ENCODE data around the gene MT1X. TPM values are rescaled to one million over a fixed set of nuclear protein-coding genes. Genes with fewer than 3 reads are reported as not detected.

MT1X gene
- total and polyA plus RNA-seq, 2 of the 13 experiments (the other 11 are each of a cell fraction or from before 2014, with no cell fraction given) = 19.7 to 288 TPM

GRCh38 chr16:56697456-56698155 is 15.3 kb downstream of the MT1X start:
- CTCF ChIA-PET (ENCODE audit: low intra/inter-chr PET ratio, low total read pairs) = no interaction called here

GRCh38 chr16:56700195-56700594 is 17.9 kb downstream of the MT1X start:
- intact Hi-C loops (cut with micrococcal nuclease; ENCODE audit: unreplicated experiment) (loop anchor here (5.0 kb wide), 1 partner anchor 43 kb away; the partner anchor contains the start of gene MT1F), in situ Hi-C loops (cut with HindIII; ENCODE audit: extremely low pct_ligation_motif_present, low pct_unique_long_range_greater_than_20kb) (loop anchor here (5.0 to 10.0 kb wide), 3 partner anchors 98 to 185 kb away; no protein-coding TSS in a partner anchor)
- WGBS (ENCODE audit: low lambda C conversion rate) = 35% methylated on average over 1 of the region's 1 CpG
- Histone ChIP-seq H3K4me2 (ENCODE audit: low read depth, low read length) (no peak overlapping the region), H3K36me3 (replicated peaks in 1 of 2; ENCODE audit: control insufficient read depth in 1 of 2, insufficient read depth in 2 of 2, low read length in 2 of 2) (no peaks in the 10 kb centered on the region), H2AFZ (ENCODE audit: low read length) (no peak overlapping the region), H3K4me3 (replicated peaks in 1 of 3; ENCODE audit: insufficient read depth in 1 of 3, low read depth in 2 of 3, low read length in 3 of 3) (no peak overlapping the region), H3K9ac (ENCODE audit: insufficient read depth, low read depth, low read length) (no peak overlapping the region), H3K27ac (ENCODE audit: extremely low read length, insufficient read depth, low read length) (no peak overlapping the region), H3K9me3 (ENCODE audit: low read length) (no peaks in the 10 kb centered on the region), H4K20me1 (ENCODE audit: insufficient read depth, low read length) (no peaks in the 10 kb centered on the region), H3K27me3 (ENCODE audit: control insufficient read depth in 1 of 2, insufficient read depth in 2 of 2, low read length in 2 of 2) (peaks cover 0 to 12% of the 10 kb centered on the region in 2 experiments; a peak in 2 of 5 replicates), H3K4me1 (ENCODE audit: insufficient read depth, low read length) (peaks cover 8% of the 10 kb centered on the region; the same call in 1 of the 2 replicates), H3K79me2 (ENCODE audit: insufficient read depth, low read length) (no peaks in the 10 kb centered on the region)
- ChIA-PET POLR2A (no interaction called here), CTCF (ENCODE audit: low intra/inter-chr PET ratio, low total read pairs) (interaction anchor here (1.4 to 2.3 kb wide), 2 partner anchors 186 to 1235 kb away, joined by 3 to 4 read pairs; no protein-coding TSS in a partner anchor)
- FAIRE-seq (no peak), DNase-seq (ENCODE audit: low spot score) (no peak), ATAC-seq (no peak)
- TF ChIP-seq CEBPB (IDR thresholded peaks at IDR 0.05; ENCODE audit: borderline replicate concordance, low read depth, low read length) = peak; percentile 51; the same call in 1 of the 2 replicates
- no peak for TF ChIP-seq CERS6 (CRISPR knock-in tag; IDR thresholded peaks at IDR 0.05)
- no TSS peak for BruUV-seq (replicated peaks)

More at GRCh38 chr16:56697456-56698155, 15.3 kb downstream of the MT1X start:
- Histone ChIP-seq H3K27ac (ENCODE audit: extremely low read length, insufficient read depth, low read length) (no peak overlapping the region), H3K4me1 (ENCODE audit: insufficient read depth, low read length) (peaks cover 6% of the 10 kb centered on the region; the same call in 1 of the 2 replicates), H3K36me3 (replicated peaks in 1 of 2; ENCODE audit: control insufficient read depth in 1 of 2, insufficient read depth in 2 of 2, low read length in 2 of 2) (no peaks in the 10 kb centered on the region), H2AFZ (ENCODE audit: low read length) (no peak overlapping the region), H3K9ac (ENCODE audit: insufficient read depth, low read depth, low read length) (no peak overlapping the region), H3K27me3 (ENCODE audit: control insufficient read depth in 1 of 2, insufficient read depth in 2 of 2, low read length in 2 of 2) (0 out of 5 replicates have a peak, but pooled peaks cover 0 to 6% of the 10 kb centered on the region in 2 experiments), H4K20me1 (ENCODE audit: insufficient read depth, low read length) (no peaks in the 10 kb centered on the region), H3K4me2 (ENCODE audit: low read depth, low read length) (no peak overlapping the region), H3K79me2 (ENCODE audit: insufficient read depth, low read length) (no peaks in the 10 kb centered on the region), H3K4me3 (replicated peaks in 1 of 3; ENCODE audit: insufficient read depth in 1 of 3, low read depth in 2 of 3, low read length in 3 of 3) (no peak overlapping the region), H3K9me3 (ENCODE audit: low read length) (no peaks in the 10 kb centered on the region)
- WGBS (ENCODE audit: low lambda C conversion rate) = 23% methylated on average over 4 of the region's 5 CpGs
- no peak for TF ChIP-seq HDAC2 (CRISPR knock-in tag; IDR thresholded peaks at IDR 0.05)
- TF ChIP-seq ZNF264 (CRISPR knock-in tag; IDR thresholded peaks at IDR 0.05) = 0 out of 2 replicates have a peak, but pooled peaks have one; percentile 25
- TF ChIP-seq ZSCAN12 (CRISPR knock-in tag; IDR thresholded peaks at IDR 0.05) = no peak
- in situ Hi-C loops (cut with HindIII; ENCODE audit: extremely low pct_ligation_motif_present, low pct_unique_long_range_greater_than_20kb) = no loop called here
- no peak for ATAC-seq
- FAIRE-seq = no peak
- BruUV-seq (replicated peaks) = no TSS peak
- DNase-seq (ENCODE audit: low spot score) = no peak
- POLR2A ChIA-PET = no interaction called here
- intact Hi-C loops (cut with micrococcal nuclease; ENCODE audit: unreplicated experiment) = loop anchor here (5.0 kb wide), 1 partner anchor 590 kb away; no protein-coding TSS in a partner anchor

All from HepG2 (cell line).